Measurements from ENCODE around the gene MED27.

MED27 gene

DNA sequence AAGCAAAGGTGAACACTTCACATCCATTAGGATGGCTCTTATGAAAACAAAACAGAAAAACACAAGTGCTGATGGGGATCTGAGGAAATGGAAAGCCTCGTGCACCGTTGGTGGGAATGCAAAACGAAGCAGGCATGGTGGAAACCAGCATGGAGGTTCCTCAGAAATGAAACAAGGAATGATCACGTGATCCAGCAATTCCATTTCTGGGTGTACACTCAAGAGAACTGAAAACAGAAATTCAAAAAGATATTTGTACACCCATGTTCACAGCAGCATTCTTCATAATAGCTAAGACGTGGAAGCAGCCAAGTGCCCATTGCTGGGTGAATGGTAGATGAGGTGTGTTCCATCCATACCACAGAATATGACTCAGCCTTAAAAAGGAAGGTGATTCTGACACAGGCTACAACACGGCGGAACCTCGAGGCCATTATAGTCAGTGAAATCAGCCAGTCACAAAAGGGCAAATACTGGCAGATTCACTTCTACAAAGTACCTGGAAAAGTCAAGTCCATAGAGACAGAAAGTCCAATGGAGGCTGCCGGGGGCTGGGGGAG, 252.6 kb downstream of the MED27 start:
- DNase-seq = no peak

DNA sequence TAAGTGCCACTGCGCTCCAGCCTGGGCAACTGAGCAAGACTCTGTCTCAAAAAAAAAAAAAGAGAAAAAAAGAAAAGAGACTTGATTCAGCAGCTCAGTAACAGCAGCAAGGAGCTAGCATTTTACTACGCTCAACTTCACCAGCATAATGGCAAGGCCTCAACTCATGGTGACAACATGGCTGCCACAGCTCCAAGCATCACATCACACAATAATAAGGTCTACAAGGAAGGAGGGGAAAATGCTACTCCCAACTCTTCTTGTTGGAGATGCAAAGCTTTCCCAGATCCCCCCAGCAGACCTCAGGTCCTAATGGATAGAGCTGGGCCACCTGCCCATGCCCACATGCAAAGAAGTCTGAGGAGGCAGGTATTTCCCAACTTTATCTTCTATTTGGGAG, 253.6 kb downstream of the MED27 start:
- DNase-seq = no peak

DNA sequence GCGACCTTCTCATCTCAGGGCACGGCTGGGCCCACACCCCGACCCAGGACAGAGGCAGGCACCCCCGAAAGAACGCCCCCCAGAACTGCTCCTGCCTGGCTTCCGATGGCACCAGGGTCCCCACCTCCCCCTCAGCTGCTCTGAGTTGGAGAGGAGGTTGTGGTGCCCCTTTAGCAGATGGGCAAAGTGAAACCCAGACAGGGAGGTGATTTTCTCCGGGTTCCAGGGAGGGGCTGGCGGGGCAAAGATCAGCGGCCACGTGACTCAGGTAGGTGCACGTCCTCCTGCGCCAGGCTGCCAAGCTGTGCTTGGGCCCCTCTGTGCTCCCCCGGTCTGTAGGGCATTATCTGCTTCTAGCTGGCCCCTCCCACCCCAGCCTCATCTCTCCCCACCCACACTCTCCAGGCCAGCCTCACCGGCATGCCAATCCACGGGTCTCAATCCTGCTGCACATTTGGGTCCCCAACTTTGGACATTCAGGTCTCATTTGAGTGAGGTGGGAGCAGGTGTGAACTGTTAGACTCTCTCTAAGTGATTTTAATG, 254.6 kb downstream of the MED27 start:
- no peak for DNase-seq

DNA sequence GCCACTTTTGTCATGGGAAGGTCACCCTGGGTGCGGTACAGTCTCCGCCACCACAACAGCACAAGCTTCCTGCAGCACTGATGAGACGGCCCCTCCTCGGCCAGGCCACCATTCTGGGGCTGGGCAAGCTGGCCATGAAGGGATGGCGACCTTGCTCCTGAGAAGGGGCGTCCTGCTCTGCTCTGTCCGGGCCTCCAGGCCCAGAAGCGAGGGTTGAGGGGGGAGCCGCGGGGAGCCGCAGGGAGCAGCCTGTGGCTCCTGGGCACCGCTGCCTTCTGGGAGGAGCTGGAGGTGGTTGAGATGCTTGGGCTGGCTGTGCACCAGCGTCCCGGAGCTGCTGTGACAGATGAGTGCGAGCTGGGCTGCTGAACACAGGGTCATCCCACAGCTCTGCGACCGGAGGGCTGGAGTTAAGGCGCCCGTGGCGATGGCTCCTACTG, 255.5 kb downstream of the MED27 start:
- DNase-seq = no peak

DNA sequence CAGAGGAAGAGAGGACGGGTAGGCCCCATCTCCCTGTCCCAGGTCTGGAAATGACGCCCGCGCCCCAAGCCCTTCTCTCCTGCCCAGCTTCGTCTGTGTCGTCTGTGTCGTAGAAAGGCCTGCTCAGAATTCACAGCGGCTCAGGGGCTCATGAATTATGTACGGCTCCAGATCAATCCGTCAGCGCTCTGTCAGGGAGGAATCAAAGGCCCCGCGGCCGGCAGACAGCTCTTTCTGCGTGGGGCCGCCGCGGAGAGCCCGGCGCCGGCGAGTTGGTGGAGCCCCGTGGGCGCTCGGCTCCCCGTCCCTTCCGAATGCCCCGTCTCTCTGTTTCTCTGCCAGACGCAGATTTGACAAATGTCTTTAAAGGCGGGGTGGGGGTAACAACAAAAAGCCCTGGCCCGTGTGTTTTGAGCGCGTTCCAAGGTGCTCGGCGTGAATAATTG, 255.9 kb downstream of the MED27 start:
- no peak for DNase-seq

DNA sequence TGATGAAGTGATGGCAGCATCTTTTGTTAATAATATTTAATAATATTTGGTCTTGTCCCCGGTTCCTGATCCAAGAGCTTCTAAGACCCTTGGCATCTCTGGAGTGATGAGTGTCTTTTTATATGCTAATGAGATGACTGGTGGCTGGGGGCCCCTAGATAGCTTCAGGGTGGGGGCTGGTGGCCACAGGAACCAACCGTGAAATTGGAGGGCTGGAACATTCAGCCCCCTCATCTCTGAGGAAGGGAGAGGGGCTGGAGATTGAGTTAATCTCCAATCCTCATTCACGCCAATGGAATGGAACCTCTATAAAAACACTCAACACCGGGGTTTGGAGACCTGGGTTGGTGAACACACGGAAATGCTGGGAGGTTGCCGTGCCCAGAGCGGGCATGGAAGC, 261.6 kb downstream of the MED27 start:
- peak; percentile 81 for DNase-seq

DNA sequence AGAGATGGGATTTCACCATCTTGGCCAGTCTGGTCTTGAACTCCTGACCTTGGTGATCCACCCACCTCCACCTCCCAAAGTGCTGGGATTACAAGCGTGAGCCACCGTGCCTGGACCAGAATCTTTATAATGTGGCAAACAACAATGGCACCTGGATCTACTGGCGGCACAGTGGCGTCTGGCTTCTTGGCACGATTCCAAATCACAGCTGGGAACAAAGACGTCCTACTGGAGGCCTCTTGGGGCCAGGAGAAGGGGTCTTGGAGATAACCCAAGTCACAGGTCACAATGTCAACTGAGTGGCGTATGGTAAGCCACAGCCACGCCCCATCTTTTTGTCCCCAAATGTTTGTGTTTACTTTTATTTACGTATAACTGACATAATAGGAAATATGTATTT, 262.0 kb downstream of the MED27 start:
- peak; percentile 97 for DNase-seq

DNA sequence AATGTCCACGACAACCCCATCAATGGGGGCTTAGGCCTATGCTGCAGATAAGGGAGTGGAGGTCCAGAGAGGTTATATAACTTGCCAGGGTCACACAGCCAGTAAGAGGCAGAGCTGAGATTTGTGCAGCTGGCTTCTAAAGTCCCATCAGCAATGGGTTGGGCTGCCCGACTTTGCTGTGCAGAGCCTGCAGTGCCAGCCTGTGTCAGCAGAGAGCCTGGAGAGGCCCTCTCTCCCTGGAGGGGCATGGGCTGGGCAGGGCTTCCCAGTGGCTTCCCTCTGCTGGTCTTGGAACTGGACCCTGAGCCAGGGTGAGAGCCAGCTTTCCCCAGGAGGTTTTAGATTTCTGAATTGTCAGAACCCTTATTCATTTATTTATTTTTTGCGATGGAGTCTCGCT, 262.6 kb downstream of the MED27 start:
- DNase-seq = no peak

DNA sequence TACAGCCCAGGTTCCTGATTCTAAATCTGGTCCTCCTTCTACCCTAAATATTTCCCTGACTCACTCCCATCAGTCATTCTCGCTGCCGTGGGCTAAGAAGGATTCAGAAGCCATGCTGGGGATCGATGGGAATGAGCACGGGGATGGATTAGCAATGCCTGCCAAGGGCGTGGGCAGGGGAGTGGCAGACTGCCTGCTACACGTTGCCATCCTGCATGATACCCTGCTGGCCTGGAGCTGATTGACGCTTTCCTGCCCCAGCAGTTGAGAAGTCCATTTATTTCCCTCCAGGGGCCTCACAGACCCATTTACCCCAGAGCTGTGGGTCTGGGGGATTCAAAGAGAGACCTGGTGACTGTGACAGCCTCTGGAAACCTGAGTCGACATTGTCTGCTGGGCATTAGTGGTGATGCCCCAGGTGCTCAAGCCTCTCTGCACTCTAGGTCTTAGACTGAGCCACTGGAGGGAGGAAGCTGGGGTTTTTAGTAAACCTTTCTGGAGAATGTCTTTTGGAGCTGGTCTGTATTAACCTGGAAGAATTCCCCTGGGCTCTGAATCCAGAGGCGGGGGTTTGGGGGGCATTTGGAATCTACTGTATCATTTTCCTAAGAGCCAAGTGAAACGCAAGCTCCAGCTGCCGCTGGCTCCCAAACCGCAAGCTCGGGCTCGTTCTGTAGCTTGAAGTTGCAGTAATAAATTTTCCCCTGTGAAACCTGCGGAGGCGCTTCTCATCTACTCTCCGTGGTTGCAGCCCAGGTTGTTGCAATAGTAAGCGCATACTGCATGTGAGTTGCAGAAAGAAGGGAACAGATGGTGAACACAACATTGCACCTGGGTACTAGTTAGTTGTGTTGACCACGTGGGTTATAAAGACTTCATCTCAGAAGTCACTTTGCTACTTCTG, 263.4 kb downstream of the MED27 start:
- peak; percentile 37 for DNase-seq

DNA sequence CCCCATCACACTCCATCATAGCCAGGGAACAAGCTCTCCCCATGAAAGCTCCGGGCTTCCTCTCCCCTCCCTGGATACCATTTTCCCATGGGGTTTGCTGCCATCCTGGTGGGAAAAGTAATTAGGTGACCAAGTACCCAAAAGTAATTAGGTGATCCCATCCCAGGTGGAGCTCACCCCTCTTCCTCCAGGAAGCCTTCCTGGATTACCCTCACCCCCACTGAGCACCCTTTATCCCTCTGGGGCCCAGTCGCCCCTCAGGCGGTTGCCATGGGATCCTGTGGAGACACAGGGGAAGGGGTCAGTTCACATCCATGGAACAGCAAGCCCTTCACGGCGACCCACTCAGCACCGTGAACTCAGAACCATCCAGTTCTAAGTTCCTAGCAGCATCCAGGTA, 265.0 kb downstream of the MED27 start:
- no peak for DNase-seq

DNA sequence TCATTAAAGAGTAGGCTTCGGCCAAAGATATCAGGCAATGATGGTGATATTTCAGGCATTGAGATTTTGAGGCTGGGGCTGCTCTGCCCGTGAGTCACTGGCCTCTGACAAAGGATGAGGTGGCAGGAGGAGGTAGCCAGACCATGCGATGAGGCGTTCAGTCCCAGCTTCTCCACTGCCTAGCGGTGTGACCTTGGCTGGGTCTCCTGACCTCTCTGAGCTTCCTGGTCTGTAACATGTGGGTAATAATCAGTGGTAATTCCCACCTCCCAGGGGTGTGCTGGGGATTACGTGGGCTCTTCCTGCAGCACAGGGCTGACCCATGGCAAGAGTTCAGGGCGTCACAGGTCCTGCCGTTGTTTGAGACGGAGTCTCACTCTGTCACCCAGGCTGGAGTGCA, 266.6 kb downstream of the MED27 start:
- DNase-seq = no peak

DNA sequence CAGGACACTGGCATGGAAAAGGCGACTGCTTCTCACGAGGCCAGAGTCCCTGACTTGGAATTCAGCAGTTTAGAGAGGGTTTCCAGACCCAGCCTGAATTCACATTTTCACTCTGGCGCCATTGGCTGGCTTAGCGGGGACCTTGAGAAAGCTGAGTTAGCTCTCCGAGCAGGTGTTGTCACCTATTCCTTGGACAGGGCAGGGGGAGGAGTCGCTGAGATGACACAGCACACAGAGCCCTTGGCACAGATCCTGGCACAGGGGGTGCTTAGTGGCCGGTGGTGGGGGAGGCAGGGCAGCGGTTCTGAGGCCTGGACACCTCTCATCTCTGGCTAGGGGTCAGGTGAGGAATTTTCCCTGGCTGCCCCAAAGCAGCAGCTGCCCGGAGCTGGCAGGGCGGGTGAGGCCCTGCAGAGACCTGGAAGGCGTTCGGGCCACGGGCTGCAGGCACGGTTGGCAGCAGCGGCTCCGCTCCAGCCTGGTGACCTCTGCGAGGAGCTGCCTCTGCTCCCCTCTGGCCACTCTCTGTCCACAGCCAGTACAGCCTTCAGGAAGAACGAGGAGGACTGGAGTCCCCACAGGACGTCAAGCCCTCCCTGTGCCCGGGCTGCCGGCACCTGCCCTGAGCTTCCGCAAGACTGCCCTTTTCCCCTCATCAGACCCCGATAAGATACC, 267.4 kb downstream of the MED27 start:
- DNase-seq = no peak

DNA sequence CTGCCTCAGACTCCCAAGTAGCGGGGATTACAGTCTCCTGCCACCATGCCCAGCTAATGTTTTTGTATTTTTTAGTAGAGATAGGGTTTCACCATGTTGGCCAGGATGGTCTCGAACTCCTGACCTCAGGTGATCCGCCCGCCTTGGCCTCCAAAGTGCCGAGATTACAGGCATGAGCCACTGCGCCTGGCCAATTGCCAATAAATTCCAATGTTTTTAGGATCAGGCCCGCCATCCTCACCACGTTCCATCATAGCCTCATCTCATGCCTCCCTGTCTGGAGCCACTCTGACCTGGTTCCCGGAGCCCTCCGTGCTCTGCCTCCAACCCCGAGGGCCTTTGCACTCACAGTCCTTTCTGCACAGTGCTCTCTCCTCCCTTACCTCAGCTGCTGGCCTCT, 268.3 kb downstream of the MED27 start:
- no peak for DNase-seq

DNA sequence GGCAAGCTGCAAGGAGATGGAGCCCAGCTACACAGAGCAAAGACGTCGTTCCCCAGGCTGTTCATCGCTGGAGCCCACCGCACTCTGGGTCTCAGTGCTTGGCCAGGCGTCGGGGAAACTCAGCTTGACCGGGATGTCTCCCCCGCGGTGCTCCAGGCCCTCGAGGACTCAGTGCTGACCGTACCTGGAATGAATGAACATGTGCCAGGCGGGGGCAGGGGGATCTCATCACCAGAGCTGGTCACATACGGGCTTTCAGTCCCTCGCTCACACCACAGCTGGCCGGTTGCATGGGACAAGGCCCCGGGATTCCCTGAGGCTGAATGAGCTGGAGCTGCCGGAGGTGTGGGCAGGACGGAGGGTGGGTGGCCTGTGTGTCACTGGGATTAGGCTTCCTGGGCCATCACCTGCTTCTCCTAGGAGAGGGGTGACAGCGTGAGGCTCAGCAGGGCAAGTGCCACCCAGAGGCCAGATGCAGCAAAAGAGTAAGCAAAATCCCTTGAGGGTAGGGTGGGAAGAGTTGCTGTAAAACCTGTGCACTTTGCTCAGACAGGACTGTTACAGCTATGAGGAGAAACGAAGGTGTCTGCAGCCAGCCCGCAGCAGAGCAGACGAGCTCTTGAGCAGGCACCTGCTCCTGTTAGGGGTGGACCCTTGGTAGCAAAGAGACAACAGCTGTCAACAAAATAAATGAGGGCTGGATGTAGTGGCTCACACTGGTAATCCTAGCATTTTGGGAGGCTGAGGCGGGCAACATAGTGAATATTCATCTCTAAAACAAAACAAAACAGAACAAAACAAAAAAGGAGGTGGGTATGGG, 269.1 kb downstream of the MED27 start:
- DNase-seq = peak; percentile 69
